Measurements from ENCODE around the gene CERT1.
"Not testable (repeated sequence)": the region's sequence is repeated elsewhere in the genome, so short reads cannot be mapped to it uniquely, and the experiment has no call there.

GRCh38 chr5:75498875-75499274 lies 12.6 kb downstream of the CERT1 start:
- not testable (repeated sequence) for TF ChIP-seq CTCF, POLR2A, EP300 (IDR thresholded peaks at IDR 0.05)
